H9 (cell line): ENCODE results near the gene FAM78A. TPM values are rescaled to one million over a fixed set of nuclear protein-coding genes. Genes with fewer than 3 reads are reported as not detected.

ENCODE experiments used
- DNase-seq: peaks from one replicate; pipeline ENCODE4 v3.0.0-alpha.2; 2017
- H2AFZ ChIP-seq: one replicate; pipeline ENCODE4 v1.6.1; 2013; ENCODE audit warnings: mild to moderate bottlenecking, low read length, control low read depth, moderate library complexity
- H2AK5ac ChIP-seq: 2 replicates; pipeline ENCODE4 v1.6.1; 2013; ENCODE audit warnings: low read length, control low read depth, mixed read lengths; ENCODE audit not compliant: insufficient read length
- H2BK120ac ChIP-seq: one replicate; pipeline ENCODE4 v1.6.1; 2013; ENCODE audit warnings: low read depth, mild to moderate bottlenecking, low read length, control low read depth, inconsistent platforms; ENCODE audit not compliant: poor library complexity, severe bottlenecking
- H2BK12ac ChIP-seq: 2 replicates; pipeline ENCODE4 v1.6.1; 2013; ENCODE audit warnings: low read length, control low read depth, mixed read lengths, low read depth; ENCODE audit not compliant: insufficient read length
- H2BK15ac ChIP-seq: 2 replicates; pipeline ENCODE4 v1.6.1; 2013; ENCODE audit warnings: low read depth, low read length, control low read depth
- H2BK20ac ChIP-seq: one replicate; pipeline ENCODE4 v1.6.1; 2013; ENCODE audit warnings: low read depth, mild to moderate bottlenecking, low read length, control low read depth, inconsistent platforms; ENCODE audit not compliant: poor library complexity, severe bottlenecking
- H2BK5ac ChIP-seq: 2 replicates; pipeline ENCODE4 v1.6.1; 2013; ENCODE audit warnings: low read length, control low read depth, mixed read lengths; ENCODE audit not compliant: insufficient read length
- H3K14ac ChIP-seq: 2 replicates; pipeline ENCODE4 v1.6.1; 2013; ENCODE audit warnings: low read length, control low read depth; ENCODE audit not compliant: insufficient read depth
- H3K18ac ChIP-seq: 2 replicates; pipeline ENCODE4 v1.6.1; 2013; ENCODE audit warnings: low read depth, mild to moderate bottlenecking, mixed read lengths, low read length, control low read depth; ENCODE audit not compliant: insufficient read length
- H3K23ac ChIP-seq: 2 replicates; pipeline ENCODE4 v1.6.1; 2013; ENCODE audit warnings: low read length, control low read depth, mixed read lengths, low read depth; ENCODE audit not compliant: insufficient read length
- H3K23me2 ChIP-seq: 2 replicates; pipeline ENCODE4 v1.6.1; 2013; ENCODE audit warnings: low read depth, mild to moderate bottlenecking, mixed read lengths, low read length, control low read depth; ENCODE audit not compliant: insufficient read length, poor library complexity, severe bottlenecking
- H3K27ac ChIP-seq: 2 replicates; pipeline ENCODE4 v1.5.1; 2013; ENCODE audit warnings: low read length, control low read depth, mixed read lengths, low read depth; ENCODE audit not compliant: insufficient read length
- H3K27me3 ChIP-seq: 2 replicates; pipeline ENCODE4 v1.6.1; 2013; ENCODE audit warnings: low read length, control low read depth, inconsistent platforms; ENCODE audit not compliant: insufficient read depth
- H3K4ac ChIP-seq: 2 replicates; pipeline ENCODE4 v1.6.1; 2013; ENCODE audit warnings: low read depth, mild to moderate bottlenecking, control low read depth, inconsistent platforms, low read length, moderate library complexity
- H3K4me1 ChIP-seq: 2 replicates; pipeline ENCODE4 v1.6.1; 2013; ENCODE audit warnings: low read length, control low read depth, inconsistent platforms; ENCODE audit not compliant: insufficient read depth
- H3K4me2 ChIP-seq: 2 replicates; pipeline ENCODE4 v1.6.1; 2013; ENCODE audit warnings: low read length, control low read depth, mixed read lengths; ENCODE audit not compliant: insufficient read length, insufficient read depth
- H3K56ac ChIP-seq: 2 replicates; pipeline ENCODE4 v1.6.1; 2013; ENCODE audit warnings: low read depth, mild to moderate bottlenecking, mixed read lengths, low read length, control low read depth; ENCODE audit not compliant: insufficient read length
- H3K79me1 ChIP-seq: 2 replicates; pipeline ENCODE4 v1.6.1; 2013; ENCODE audit warnings: low read depth, mild to moderate bottlenecking, moderate library complexity, low read length, control low read depth, inconsistent platforms; ENCODE audit not compliant: insufficient read depth, poor library complexity, severe bottlenecking
- H3K79me2 ChIP-seq: 2 replicates; pipeline ENCODE4 v1.6.1; 2013; ENCODE audit warnings: low read length, control low read depth, inconsistent platforms; ENCODE audit not compliant: insufficient read depth
- H3K9ac ChIP-seq: 2 replicates; pipeline ENCODE4 v1.6.1; 2013; ENCODE audit warnings: low read length, control low read depth, mixed read lengths; ENCODE audit not compliant: insufficient read length; ENCODE audit errors: extremely low read depth
- H3K9me3 ChIP-seq: one replicate; pipeline ENCODE4 v1.6.1; 2013; ENCODE audit warnings: low read depth, low read length, inconsistent platforms; ENCODE audit not compliant: control insufficient read depth
- H3T11ph ChIP-seq: one replicate; pipeline ENCODE4 v1.6.1; 2013; ENCODE audit warnings: mild to moderate bottlenecking, low read length, control low read depth, inconsistent platforms
- H4K20me1 ChIP-seq: one replicate; pipeline ENCODE4 v1.6.1; 2013; ENCODE audit not compliant: control insufficient read depth, insufficient read length, insufficient read depth
- H4K5ac ChIP-seq: 2 replicates; pipeline ENCODE4 v1.6.1; 2013; ENCODE audit warnings: low read depth, mild to moderate bottlenecking, mixed read lengths, low read length, control low read depth; ENCODE audit not compliant: insufficient read length
- H4K8ac ChIP-seq: replicated peaks from 2 replicates; pipeline ENCODE4 v1.6.1; 2013; ENCODE audit warnings: low read length, control low read depth, mixed read lengths, low read depth; ENCODE audit not compliant: insufficient read length
- H4K91ac ChIP-seq: 2 replicates; pipeline ENCODE4 v1.6.1; 2013; ENCODE audit warnings: low read depth, mild to moderate bottlenecking, moderate library complexity, mixed read lengths, low read length, control low read depth; ENCODE audit not compliant: insufficient read length
- H3K27ac Mint-ChIP-seq, 3 experiments: 2 replicates in 2 of 3; 3 replicates in 1 of 3; pipeline ENCODE4 v1.8.0; 2020 to 2021; ENCODE audit warnings: mixed read lengths in 3 of 3, mild to moderate bottlenecking in 1 of 3, moderate library complexity in 1 of 3
- H3K27me3 Mint-ChIP-seq: 2 replicates; pipeline ENCODE4 v1.8.0; 2021; ENCODE audit warnings: low read depth, mild to moderate bottlenecking, moderate library complexity, mixed read lengths
- H3K36me3 Mint-ChIP-seq, 3 experiments: 2 replicates in 2 of 3; 3 replicates in 1 of 3; pipeline ENCODE4 v1.8.0; 2020 to 2021; ENCODE audit warnings: low read depth in 3 of 3, mixed read lengths in 3 of 3; ENCODE audit not compliant: insufficient read depth in 1 of 3
- H3K4me1 Mint-ChIP-seq, 2 experiments: 2 replicates each; pipeline ENCODE4 v1.8.0; 2020; ENCODE audit warnings: mixed read lengths in 2 of 2
- H3K4me3 Mint-ChIP-seq, 2 experiments: 2 replicates in 1 of 2; 3 replicates in 1 of 2; pipeline ENCODE4 v1.8.0; 2020 to 2021; ENCODE audit warnings: mild to moderate bottlenecking in 2 of 2, mixed read lengths in 2 of 2, moderate library complexity in 1 of 2
- H3K9me3 Mint-ChIP-seq, 2 experiments: 2 replicates in 1 of 2; 3 replicates in 1 of 2; pipeline ENCODE4 v1.8.0; 2020; ENCODE audit warnings: mild to moderate bottlenecking in 2 of 2, mixed read lengths in 2 of 2, moderate library complexity in 1 of 2
- CTCF ChIP-seq: fragments of 200-600 bp; sonication (generic); conservative IDR thresholded peaks from 3 replicates; pipeline ENCODE4 v1.8.0; 2021; ENCODE audit warnings: antibody characterized with exemption, mild to moderate bottlenecking
- WGBS: extraction: QIAGEN DNeasy Blood & Tissue Kit; methylation state at CpG from one replicate; pipeline ENCODE4 v1.1.7; 2013; ENCODE audit warnings: missing lambda C conversion rate, low lambda C conversion rate, mixed read lengths; ENCODE audit not compliant: insufficient read length; ENCODE audit errors: extremely low coverage; 5-methylcytosine and 5-hydroxymethylcytosine counted together
- total RNA-seq: library from RNA; stranded (reverse); gene quantifications from 2 replicates; pipeline ENCODE4 v1.2.1, GENCODE V29; 2021

FAM78A gene
- total RNA-seq, 1 experiment from 2014 or later = 1.9 TPM

GRCh38 chr9:131279196-131279862 lies 3.0 kb upstream of the FAM78A start:
- no peak overlapping the region for H3K27ac ChIP-seq
- H2BK15ac ChIP-seq = no peak overlapping the region
- H3T11ph ChIP-seq = no peak overlapping the region
- Mint-ChIP-seq H3K4me1 (peaks cover 20 to 35% of the 10 kb centered on the region in 2 experiments), H3K27ac (no peak overlapping the region), H3K9me3 (no peaks in the 10 kb centered on the region; a peak in 1 of 5 replicates), H3K36me3 (no peaks in the 10 kb centered on the region; a peak in 1 of 7 replicates), H3K4me3 (peak overlapping the region in 1 of 2 experiments; percentile 58; a peak in 1 of 5 replicates), H3K27me3 (peaks cover 65% of the 10 kb centered on the region)
- H3K14ac ChIP-seq = no peak overlapping the region; the same call in 1 of the 2 replicates
- no peak overlapping the region for H2BK120ac ChIP-seq
- H3K23ac ChIP-seq = no peak overlapping the region
- WGBS = no CpG with 5 or more reads among the region's 11 CpGs
- H2BK20ac ChIP-seq = no peak overlapping the region
- H3K79me1 ChIP-seq = no peaks in the 10 kb centered on the region
- H2AFZ ChIP-seq = no peak overlapping the region
- DNase-seq = no peak
- H3K79me2 ChIP-seq = no peaks in the 10 kb centered on the region
- H2AK5ac ChIP-seq = no peak overlapping the region
- TF ChIP-seq CTCF = no peak
- H4K5ac ChIP-seq = no peak overlapping the region
- no peak overlapping the region for H4K8ac ChIP-seq
- H4K91ac ChIP-seq = no peak overlapping the region
- no peaks in the 10 kb centered on the region for H3K9me3 ChIP-seq
- H3K23me2 ChIP-seq = peaks cover 9% of the 10 kb centered on the region
- peaks cover 10% of the 10 kb centered on the region; the same call in 1 of the 2 replicates for H3K27me3 ChIP-seq
- no peak overlapping the region for H3K18ac ChIP-seq
- no peak overlapping the region for H2BK12ac ChIP-seq
- H4K20me1 ChIP-seq = peaks cover 6% of the 10 kb centered on the region
- H3K4me1 ChIP-seq = peaks cover 3% of the 10 kb centered on the region; the same call in 1 of the 2 replicates
- no peak overlapping the region for H3K9ac ChIP-seq
- H3K4me2 ChIP-seq = no peak overlapping the region
- no peak overlapping the region for H2BK5ac ChIP-seq
- H3K4ac ChIP-seq = no peak overlapping the region
- no peak overlapping the region for H3K56ac ChIP-seq
